ENCODE measurements around the gene BICC1.

DNA sequence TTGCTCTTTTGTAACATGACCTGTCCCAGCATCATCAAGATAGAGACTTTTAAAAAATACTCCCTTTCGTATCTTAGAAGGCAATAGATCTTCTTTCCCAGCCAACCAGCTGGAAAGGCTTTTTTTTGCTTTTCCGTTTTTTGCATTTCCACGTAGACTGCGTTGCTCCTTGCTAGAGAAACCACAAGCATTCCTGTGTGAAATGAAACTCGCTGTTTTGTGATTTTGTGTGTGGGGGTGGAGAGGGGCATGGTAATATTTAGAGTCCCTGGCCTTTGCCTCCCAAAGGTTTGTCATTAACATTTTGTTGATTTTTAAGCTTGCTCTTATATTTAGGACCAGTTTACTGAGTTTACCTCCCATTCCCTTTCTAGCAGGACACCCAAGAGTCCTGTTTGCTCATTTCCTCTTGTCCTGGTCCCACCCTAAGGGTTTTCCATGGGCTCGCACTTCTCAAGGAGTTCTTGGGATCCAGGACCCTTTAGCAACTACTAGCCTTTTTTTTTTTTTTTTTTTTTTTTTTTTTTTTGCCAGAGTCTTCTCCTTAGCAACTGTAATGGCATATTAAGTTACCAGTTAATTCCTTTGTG, 243.6 kb downstream of the BICC1 start:
- TF ChIP-seq TAF1 (IDR thresholded peaks at IDR 0.05; ENCODE audit: borderline replicate concordance, insufficient read depth, low read length) (no peak), POLR2AphosphoS5 (IDR thresholded peaks at IDR 0.05; ENCODE audit: low read depth, low read length) (no peak), SIN3A (IDR thresholded peaks at IDR 0.05; ENCODE audit: borderline replicate concordance, insufficient read depth, low read length) (no peak), FOXP2 (optimal IDR thresholded peaks at IDR 0.05; ENCODE audit: borderline replicate concordance, extremely low read depth, extremely low read length, insufficient read depth) (no peak)
- TF ChIP-seq, protein P1, sequence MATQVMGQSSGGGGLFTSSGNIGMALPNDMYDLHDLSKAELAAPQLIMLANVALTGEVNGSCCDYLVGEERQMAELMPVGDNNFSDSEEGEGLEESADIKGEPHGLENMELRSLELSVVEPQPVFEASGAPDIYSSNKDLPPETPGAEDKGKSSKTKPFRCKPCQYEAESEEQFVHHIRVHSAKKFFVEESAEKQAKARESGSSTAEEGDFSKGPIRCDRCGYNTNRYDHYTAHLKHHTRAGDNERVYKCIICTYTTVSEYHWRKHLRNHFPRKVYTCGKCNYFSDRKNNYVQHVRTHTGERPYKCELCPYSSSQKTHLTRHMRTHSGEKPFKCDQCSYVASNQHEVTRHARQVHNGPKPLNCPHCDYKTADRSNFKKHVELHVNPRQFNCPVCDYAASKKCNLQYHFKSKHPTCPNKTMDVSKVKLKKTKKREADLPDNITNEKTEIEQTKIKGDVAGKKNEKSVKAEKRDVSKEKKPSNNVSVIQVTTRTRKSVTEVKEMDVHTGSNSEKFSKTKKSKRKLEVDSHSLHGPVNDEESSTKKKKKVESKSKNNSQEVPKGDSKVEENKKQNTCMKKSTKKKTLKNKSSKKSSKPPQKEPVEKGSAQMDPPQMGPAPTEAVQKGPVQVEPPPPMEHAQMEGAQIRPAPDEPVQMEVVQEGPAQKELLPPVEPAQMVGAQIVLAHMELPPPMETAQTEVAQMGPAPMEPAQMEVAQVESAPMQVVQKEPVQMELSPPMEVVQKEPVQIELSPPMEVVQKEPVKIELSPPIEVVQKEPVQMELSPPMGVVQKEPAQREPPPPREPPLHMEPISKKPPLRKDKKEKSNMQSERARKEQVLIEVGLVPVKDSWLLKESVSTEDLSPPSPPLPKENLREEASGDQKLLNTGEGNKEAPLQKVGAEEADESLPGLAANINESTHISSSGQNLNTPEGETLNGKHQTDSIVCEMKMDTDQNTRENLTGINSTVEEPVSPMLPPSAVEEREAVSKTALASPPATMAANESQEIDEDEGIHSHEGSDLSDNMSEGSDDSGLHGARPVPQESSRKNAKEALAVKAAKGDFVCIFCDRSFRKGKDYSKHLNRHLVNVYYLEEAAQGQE (IDR thresholded peaks at IDR 0.05; ENCODE audit: insufficient read depth in 1 of 2, low read depth in 2 of 2, low read length in 2 of 2) = no peak
